ENCODE results near the gene ALG6. TPM values are rescaled to one million over a fixed set of nuclear protein-coding genes. Genes with fewer than 3 reads are reported as not detected.

ALG6 gene
- total RNA-seq, 1 donor from 2014 or later: 22.6 TPM

DNA sequence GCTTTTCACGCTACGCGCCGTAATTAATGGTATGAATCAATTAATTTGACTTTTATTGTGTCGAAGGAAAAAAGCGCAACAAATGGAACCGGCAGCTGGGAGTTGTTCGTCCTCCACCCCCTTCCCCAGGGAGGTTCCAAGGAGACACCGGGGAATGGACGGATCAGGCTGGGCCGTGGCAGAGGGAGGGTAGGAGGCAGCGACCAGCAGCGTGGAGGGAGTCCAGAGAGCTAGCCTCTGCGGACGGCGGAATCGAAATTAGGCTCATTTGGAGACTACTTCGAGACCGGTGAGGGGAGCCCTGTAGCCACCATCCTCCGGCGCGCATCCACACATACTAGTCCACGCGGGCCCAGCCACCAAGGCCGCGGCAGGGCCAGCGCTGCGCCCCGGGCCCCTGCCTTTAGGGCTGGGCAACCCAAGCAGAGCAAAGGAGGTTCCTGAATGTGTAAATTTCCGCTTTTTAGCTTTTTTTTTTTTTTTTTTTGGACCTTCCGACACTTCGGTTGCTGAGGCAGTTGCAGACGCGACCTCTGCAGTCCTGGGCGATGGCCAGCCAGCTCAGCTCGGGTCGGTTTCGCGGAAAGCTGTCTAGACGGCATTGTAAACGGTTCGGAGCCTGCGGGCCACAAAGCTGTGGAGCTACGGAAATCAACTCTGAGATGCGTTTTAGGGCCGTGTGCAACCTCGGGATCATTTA lies 47.3 kb upstream of the ALG6 start:
- TF ChIP-seq, protein P1, sequence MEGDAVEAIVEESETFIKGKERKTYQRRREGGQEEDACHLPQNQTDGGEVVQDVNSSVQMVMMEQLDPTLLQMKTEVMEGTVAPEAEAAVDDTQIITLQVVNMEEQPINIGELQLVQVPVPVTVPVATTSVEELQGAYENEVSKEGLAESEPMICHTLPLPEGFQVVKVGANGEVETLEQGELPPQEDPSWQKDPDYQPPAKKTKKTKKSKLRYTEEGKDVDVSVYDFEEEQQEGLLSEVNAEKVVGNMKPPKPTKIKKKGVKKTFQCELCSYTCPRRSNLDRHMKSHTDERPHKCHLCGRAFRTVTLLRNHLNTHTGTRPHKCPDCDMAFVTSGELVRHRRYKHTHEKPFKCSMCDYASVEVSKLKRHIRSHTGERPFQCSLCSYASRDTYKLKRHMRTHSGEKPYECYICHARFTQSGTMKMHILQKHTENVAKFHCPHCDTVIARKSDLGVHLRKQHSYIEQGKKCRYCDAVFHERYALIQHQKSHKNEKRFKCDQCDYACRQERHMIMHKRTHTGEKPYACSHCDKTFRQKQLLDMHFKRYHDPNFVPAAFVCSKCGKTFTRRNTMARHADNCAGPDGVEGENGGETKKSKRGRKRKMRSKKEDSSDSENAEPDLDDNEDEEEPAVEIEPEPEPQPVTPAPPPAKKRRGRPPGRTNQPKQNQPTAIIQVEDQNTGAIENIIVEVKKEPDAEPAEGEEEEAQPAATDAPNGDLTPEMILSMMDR (IDR thresholded peaks at IDR 0.05; ENCODE audit: unreplicated experiment): no peak
- no peak overlapping the region for H3K4me3 Mint-ChIP-seq (ENCODE audit: low read depth)
- peaks cover 77% of the 10 kb centered on the region for H3K27me3 Mint-ChIP-seq
- H3K36me3 Mint-ChIP-seq (ENCODE audit: insufficient read depth): no peaks in the 10 kb centered on the region
- peak overlapping the region; percentile 82 for H3K27ac Mint-ChIP-seq
- no peak for DNase-seq (ENCODE audit: low spot score, unreplicated experiment)
- H3K9me3 Mint-ChIP-seq (ENCODE audit: low read depth): no peaks in the 10 kb centered on the region
- peaks cover 11% of the 10 kb centered on the region for H3K4me1 Mint-ChIP-seq (ENCODE audit: low read depth)

DNA sequence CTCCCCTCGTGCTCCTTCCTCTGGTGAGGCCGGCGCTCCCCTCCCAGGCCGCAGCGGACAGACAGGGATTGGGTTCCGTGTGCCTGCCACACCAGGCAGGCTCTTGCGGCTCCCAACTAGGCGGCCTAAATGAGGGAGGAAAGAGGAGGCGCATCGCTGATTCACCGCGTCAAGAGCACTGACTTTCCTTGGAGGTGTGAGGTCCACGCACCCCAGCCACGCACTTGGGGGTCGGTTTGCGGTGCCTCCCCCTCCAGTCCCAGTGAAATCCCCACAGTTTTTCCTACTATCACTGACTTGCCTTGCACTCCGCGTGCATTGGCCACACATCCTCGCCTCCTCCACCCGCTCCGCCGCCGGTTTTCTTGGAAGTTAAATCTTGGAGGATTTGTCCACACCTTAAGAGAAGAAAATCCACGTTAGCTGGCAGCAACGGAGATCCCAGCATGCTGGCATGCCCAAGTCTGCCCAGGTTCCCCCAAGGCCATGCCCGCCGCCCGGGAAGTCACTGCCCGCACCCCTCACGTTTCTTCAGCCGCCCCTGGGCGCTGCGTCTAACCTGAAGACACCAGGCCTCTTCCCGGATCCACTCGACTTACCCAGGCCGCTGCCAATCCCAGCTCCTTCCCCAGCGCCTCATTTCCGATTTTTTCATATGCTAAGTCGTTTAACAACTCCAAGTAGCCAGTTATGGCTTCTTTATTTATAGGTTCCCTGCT lies 46.2 kb upstream of the ALG6 start:
- Mint-ChIP-seq H3K36me3 (ENCODE audit: insufficient read depth) (no peaks in the 10 kb centered on the region), H3K9me3 (ENCODE audit: low read depth) (no peaks in the 10 kb centered on the region), H3K27me3 (peaks cover 75% of the 10 kb centered on the region), H3K27ac (peak overlapping the region; percentile 60), H3K4me1 (ENCODE audit: low read depth) (peaks cover 11% of the 10 kb centered on the region), H3K4me3 (ENCODE audit: low read depth) (peak overlapping the region; percentile 66)
- TF ChIP-seq, protein P1 (IDR thresholded peaks at IDR 0.05; ENCODE audit: unreplicated experiment): no peak
- no peak for DNase-seq (ENCODE audit: low spot score, unreplicated experiment)

DNA sequence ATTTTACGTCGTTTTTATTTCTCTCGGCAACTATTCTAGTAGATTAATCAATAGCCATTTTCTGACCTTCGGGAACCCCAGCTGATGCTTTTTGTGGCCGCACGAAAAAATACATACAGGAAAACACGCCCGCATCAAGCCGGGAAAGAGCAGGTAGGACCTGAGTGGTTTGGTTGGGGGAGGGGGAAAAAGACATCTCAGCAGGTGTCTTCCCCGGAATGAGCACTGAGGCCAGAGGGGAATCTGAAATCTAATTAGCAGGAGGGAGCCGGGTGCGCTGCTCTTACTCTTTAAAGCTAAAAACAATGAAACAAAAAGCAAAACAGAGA lies 45.7 kb upstream of the ALG6 start:
- peaks cover 76% of the 10 kb centered on the region for H3K27me3 Mint-ChIP-seq
- H3K27ac Mint-ChIP-seq: peak overlapping the region; percentile 60
- peak overlapping the region; percentile 66 for H3K4me3 Mint-ChIP-seq (ENCODE audit: low read depth)
- H3K9me3 Mint-ChIP-seq (ENCODE audit: low read depth): no peaks in the 10 kb centered on the region
- H3K36me3 Mint-ChIP-seq (ENCODE audit: insufficient read depth): no peaks in the 10 kb centered on the region
- DNase-seq (ENCODE audit: low spot score, unreplicated experiment): no peak
- TF ChIP-seq, protein P1 (IDR thresholded peaks at IDR 0.05; ENCODE audit: unreplicated experiment): no peak
- peaks cover 11% of the 10 kb centered on the region for H3K4me1 Mint-ChIP-seq (ENCODE audit: low read depth)

DNA sequence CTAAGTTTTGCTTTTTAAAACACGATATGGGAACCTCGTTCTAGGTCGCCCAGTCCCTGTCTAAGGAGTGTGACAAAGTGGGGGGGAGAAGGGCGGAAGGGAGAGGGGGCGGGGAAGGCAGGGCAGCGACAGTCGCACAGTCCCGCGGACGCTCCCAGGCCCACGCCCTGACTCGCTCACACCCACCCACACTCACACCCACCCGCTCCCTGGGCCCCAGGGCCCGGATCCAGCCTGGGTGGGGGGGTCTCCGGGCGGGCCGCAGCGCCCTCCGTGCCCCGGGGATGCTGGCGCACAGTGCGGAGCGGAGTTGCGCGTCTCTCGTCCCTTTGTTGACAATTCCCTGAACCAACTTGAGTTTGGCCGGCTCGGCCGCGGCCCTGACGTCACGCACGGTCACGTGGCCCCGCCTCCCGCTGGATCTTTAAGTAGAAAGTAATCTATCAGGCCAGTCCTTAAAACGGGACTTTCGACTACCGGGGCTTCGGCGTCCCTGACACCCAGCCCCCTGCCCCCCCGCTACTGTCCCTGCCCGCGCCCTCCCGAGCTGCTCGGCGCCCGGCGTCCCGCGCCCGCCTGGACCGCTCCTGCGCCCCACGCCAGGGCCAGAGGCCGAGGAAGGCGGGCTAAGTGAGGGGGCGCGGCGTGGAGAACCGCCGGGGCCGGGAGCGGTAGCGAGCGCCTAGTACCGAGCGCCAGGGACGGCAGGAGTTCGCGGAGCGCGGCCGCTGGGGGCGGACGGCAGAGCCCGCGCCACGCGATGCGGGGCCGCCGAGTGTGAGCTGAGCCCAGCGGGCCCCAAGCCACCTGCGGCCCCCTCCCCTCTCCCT lies 45.1 kb upstream of the ALG6 start, which contains the start of gene FOXD3:
Gene FOXD3, plus strand, starts transcription at position 454 of the 830 bp plus-strand sequence. CDS start 492 bp downstream, outside the sequence.
- Mint-ChIP-seq H3K4me1 (ENCODE audit: low read depth) (peaks cover 11% of the 10 kb centered on the region), H3K36me3 (ENCODE audit: insufficient read depth) (no peaks in the 10 kb centered on the region), H3K9me3 (ENCODE audit: low read depth) (no peaks in the 10 kb centered on the region), H3K27ac (peak within 1 kb of the TSS; percentile 83), H3K4me3 (ENCODE audit: low read depth) (peak within 1 kb of the TSS; percentile 70), H3K27me3 (peaks cover 81% of the 10 kb centered on the region)
- DNase-seq (ENCODE audit: low spot score, unreplicated experiment): peak; percentile 46
- TF ChIP-seq, protein P1 (IDR thresholded peaks at IDR 0.05; ENCODE audit: unreplicated experiment): no peak

Data from progenitor cell of endocrine pancreas (in vitro differentiated cells).